Ishikawa (cell line): ENCODE data around the gene NCEH1.

Experiments
- CEBPB ChIP-seq: IDR thresholded peaks from 2 replicates; pipeline ENCODE4 v1.6.1; 2012
- CREB1 ChIP-seq: IDR thresholded peaks from 2 replicates; pipeline ENCODE4 v1.6.1; 2012; ENCODE audit warnings: low read depth
- EGR1 ChIP-seq: IDR thresholded peaks from 2 replicates; pipeline ENCODE4 v1.6.1; 2012
- EP300 ChIP-seq: IDR thresholded peaks from 2 replicates; pipeline ENCODE4 v1.6.1; 2012; ENCODE audit warnings: borderline replicate concordance
- FOXM1 ChIP-seq: IDR thresholded peaks from 2 replicates; pipeline ENCODE4 v1.6.1; 2012; ENCODE audit warnings: low read depth, borderline replicate concordance
- MAX ChIP-seq: IDR thresholded peaks from 2 replicates; pipeline ENCODE4 v1.6.1; 2012
- NFIC ChIP-seq: IDR thresholded peaks from 2 replicates; pipeline ENCODE4 v1.6.1; 2012
- RAD21 ChIP-seq: IDR thresholded peaks from 2 replicates; pipeline ENCODE4 v1.6.1; 2012; ENCODE audit warnings: low read depth
- TAF1 ChIP-seq: IDR thresholded peaks from 2 replicates; pipeline ENCODE4 v1.6.1; 2012; ENCODE audit warnings: low read depth, mild to moderate bottlenecking
- TCF12 ChIP-seq: IDR thresholded peaks from 2 replicates; pipeline ENCODE4 v1.6.1; 2012; ENCODE audit warnings: low read depth
- TEAD4 ChIP-seq: IDR thresholded peaks from 2 replicates; pipeline ENCODE4 v1.6.1; 2012
- USF1 ChIP-seq: IDR thresholded peaks from 2 replicates; pipeline ENCODE4 v1.6.1; 2012
- YY1 ChIP-seq: IDR thresholded peaks from 2 replicates; pipeline ENCODE4 v1.6.1; 2012; ENCODE audit warnings: low read depth
- ZBTB7A ChIP-seq: IDR thresholded peaks from 2 replicates; pipeline ENCODE4 v1.6.1; 2012; ENCODE audit warnings: low read depth
- TF ChIP-seq, protein P1 (sequence below): IDR thresholded peaks from 2 replicates; pipeline ENCODE4 v1.6.1; 2012; ENCODE audit warnings: low read depth, mild to moderate bottlenecking

NCEH1 gene

GRCh38 chr3:172690936-172691335 lies 19.9 kb downstream of the NCEH1 start:
- TF ChIP-seq CREB1 (no peak), EP300 (no peak), FOXM1 (no peak), NFIC (no peak), TAF1 (no peak), YY1 (no peak), EGR1 (no peak), TCF12 (no peak), ZBTB7A (no peak), MAX (no peak), USF1 (no peak), RAD21 (no peak), CEBPB (no peak), TEAD4 (no peak)
- TF ChIP-seq, protein P1, sequence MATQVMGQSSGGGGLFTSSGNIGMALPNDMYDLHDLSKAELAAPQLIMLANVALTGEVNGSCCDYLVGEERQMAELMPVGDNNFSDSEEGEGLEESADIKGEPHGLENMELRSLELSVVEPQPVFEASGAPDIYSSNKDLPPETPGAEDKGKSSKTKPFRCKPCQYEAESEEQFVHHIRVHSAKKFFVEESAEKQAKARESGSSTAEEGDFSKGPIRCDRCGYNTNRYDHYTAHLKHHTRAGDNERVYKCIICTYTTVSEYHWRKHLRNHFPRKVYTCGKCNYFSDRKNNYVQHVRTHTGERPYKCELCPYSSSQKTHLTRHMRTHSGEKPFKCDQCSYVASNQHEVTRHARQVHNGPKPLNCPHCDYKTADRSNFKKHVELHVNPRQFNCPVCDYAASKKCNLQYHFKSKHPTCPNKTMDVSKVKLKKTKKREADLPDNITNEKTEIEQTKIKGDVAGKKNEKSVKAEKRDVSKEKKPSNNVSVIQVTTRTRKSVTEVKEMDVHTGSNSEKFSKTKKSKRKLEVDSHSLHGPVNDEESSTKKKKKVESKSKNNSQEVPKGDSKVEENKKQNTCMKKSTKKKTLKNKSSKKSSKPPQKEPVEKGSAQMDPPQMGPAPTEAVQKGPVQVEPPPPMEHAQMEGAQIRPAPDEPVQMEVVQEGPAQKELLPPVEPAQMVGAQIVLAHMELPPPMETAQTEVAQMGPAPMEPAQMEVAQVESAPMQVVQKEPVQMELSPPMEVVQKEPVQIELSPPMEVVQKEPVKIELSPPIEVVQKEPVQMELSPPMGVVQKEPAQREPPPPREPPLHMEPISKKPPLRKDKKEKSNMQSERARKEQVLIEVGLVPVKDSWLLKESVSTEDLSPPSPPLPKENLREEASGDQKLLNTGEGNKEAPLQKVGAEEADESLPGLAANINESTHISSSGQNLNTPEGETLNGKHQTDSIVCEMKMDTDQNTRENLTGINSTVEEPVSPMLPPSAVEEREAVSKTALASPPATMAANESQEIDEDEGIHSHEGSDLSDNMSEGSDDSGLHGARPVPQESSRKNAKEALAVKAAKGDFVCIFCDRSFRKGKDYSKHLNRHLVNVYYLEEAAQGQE, result no peak

- TF ChIP-seq TCF12, result no peak
- no peak for TF ChIP-seq EP300
- TF ChIP-seq USF1, result no peak
- TF ChIP-seq, protein P1, result no peak
- no peak for TF ChIP-seq TAF1
- no peak for TF ChIP-seq TEAD4
- no peak for TF ChIP-seq MAX
- TF ChIP-seq NFIC, result no peak
- TF ChIP-seq EGR1, result no peak
- TF ChIP-seq YY1, result no peak
- no peak for TF ChIP-seq CEBPB
- no peak for TF ChIP-seq RAD21
- TF ChIP-seq CREB1, result no peak
- TF ChIP-seq FOXM1, result no peak
- no peak for TF ChIP-seq ZBTB7A
Measured at GRCh38 chr3:172688588-172688987, 22.3 kb downstream of the NCEH1 start.

DNA sequence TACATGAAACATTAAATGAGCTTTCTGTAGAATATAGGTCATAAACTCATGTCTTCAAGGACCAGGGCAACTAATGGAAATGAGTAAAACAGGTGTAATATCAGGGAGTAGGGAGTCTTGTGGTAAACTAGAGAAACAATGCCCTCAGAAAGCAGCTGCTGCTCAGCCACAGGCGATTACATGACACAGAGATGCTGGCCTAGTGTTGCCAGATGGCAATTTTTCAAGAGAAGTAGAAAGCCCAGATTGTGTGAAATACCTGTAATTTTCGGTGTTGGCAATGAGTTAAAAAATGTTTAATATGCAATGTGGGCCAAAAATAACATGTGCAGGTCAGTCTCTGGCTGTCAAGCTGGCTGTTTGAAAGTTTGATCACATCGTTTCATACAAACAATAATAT lies 23.4 kb downstream of the NCEH1 start:
- TF ChIP-seq CEBPB (no peak), RAD21 (no peak), USF1 (no peak), FOXM1 (no peak)

DNA sequence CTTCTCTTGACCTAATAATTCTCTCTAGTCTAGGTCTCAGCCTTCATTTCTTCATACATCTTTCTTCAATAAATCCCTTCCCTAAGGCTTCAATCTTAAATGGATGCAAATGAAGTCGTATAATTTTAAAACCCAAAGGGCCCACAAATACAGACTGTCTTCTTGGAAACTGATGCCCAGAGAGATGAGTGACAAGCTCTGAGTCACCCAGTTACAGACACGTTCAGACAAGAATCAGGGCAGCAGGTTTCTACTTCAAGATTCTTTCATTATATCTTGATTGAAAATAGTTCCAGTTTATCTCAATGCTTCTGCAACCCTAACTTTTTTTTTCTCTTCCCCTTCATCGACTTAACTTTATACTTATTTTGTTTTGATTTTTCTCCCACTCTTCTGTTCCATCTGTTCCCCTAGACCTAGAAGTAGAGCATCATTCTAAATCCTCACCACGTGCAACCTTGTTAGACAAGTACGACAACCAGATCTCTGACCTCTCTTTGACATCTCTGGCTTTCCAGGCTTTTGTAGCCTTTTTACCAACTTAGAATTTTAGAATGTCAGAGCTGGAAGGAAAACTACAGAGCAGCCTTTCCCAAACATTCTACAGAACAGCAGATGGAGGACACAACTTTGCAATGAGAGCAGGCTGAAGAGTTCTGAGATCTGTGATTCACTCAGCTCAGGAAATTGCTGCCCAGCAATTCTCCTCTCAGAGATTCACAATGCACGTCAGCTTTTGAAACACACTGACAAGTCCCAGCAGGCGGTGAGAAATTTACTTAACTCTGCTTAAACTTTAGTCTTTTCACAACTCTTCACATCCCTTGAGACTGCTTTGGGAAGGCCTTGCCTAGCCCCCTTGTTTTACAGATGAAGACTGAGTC lies 25.3 kb downstream of the NCEH1 start:
- no peak for TF ChIP-seq EP300
- no peak for TF ChIP-seq NFIC
- no peak for TF ChIP-seq YY1
- TF ChIP-seq USF1, result no peak
- TF ChIP-seq, protein P1, result no peak
- no peak for TF ChIP-seq TCF12
- TF ChIP-seq TAF1, result no peak
- TF ChIP-seq TEAD4, result no peak
- TF ChIP-seq CEBPB, result no peak
- no peak for TF ChIP-seq RAD21
- no peak for TF ChIP-seq MAX
